Endothelial cell of umbilical vein (primary cell): ENCODE data around the gene FRMD4A. TPM values are rescaled to one million over a fixed set of nuclear protein-coding genes. Genes with fewer than 3 reads are reported as not detected.
"Not testable (repeated sequence)": the region's sequence is repeated elsewhere in the genome, so short reads cannot be mapped to it uniquely, and the experiment has no call there.

Experiments
- BruUV-seq: library from RNA; stranded (reverse); fragments of 400-500 nt; replicated peaks from 2 replicates; lab custom pipeline; 2021; lab: Mats Ljungman, UMichigan
- CTCF ChIA-PET: fragments of 300-600, 350-600 bp; sonication (Branson Sonifier 250); formaldehyde crosslinking; loops from one replicate; lab custom pipeline; 2021; ENCODE audit warnings: antibody characterized with exemption, inconsistent platforms; lab: Charles Lee
- POLR2A ChIA-PET: fragments of 300-600, 350-600 bp; sonication (Branson Sonifier 250); formaldehyde crosslinking; loops from one replicate; lab custom pipeline; 2021; ENCODE audit warnings: antibody characterized with exemption, inconsistent platforms; lab: Charles Lee
- DNase-seq: peaks from one replicate; pipeline ENCODE4 v3.0.0-alpha.2; 2011; ENCODE audit warnings: low read depth, low spot score
- FAIRE-seq: peaks from 2 replicates; lab custom pipeline; 2011; peaks lifted over from hg19 to GRCh38; lab: Jason Lieb, UNC
- H2AFZ ChIP-seq: 2 replicates; pipeline ENCODE4 v1.6.0; 2012; ENCODE audit warnings: low read depth, low read length, control low read depth, inconsistent platforms
- H3K27ac ChIP-seq: 2 replicates; pipeline ENCODE4 v1.5.1; 2011; ENCODE audit warnings: low read depth, mild to moderate bottlenecking, control low read depth, low read length, moderate library complexity; ENCODE audit not compliant: insufficient read depth
- H3K27me3 ChIP-seq, 2 experiments: 2 replicates each; pipeline versions ENCODE4 v1.6.0 to v1.6.1; 2011; ENCODE audit warnings: low read length in 2 of 2, mixed read lengths in 1 of 2; ENCODE audit not compliant: control insufficient read depth in 2 of 2, insufficient read depth in 2 of 2
- H3K36me3 ChIP-seq, 2 experiments: 2 replicates in 1 of 2; 3 replicates in 1 of 2; pipeline ENCODE4 v1.5.1; 2011; ENCODE audit warnings: low read length in 2 of 2, mild to moderate bottlenecking in 1 of 2, moderate library complexity in 1 of 2; ENCODE audit not compliant: control insufficient read depth in 2 of 2, insufficient read depth in 2 of 2; ENCODE audit errors: extremely low read depth in 1 of 2
- H3K4me1 ChIP-seq: 3 replicates; pipeline ENCODE4 v1.5.1; 2011; ENCODE audit warnings: mild to moderate bottlenecking, low read length; ENCODE audit not compliant: control insufficient read depth, insufficient read depth; ENCODE audit errors: extremely low read depth
- H3K4me2 ChIP-seq: 2 replicates; pipeline ENCODE4 v1.6.1; 2011; ENCODE audit warnings: low read length, control low read depth, mixed read lengths; ENCODE audit not compliant: insufficient read depth
- H3K4me3 ChIP-seq, 3 experiments: fragments of 200-600 bp in 1 of 3; sonication (generic), shearing (Covaris generic) in 1 of 3; replicated peaks in 1 of 3; 2 replicates each; pipeline ENCODE4 v1.5.1; 2011 to 2016; ENCODE audit warnings: control low read depth in 3 of 3, low read length in 3 of 3, mild to moderate bottlenecking in 2 of 3, inconsistent platforms in 1 of 3, low read depth in 1 of 3, moderate library complexity in 1 of 3; ENCODE audit not compliant: insufficient read depth in 1 of 3
- H3K79me2 ChIP-seq: 2 replicates; pipeline ENCODE4 v1.6.0; 2012; ENCODE audit warnings: low read length, inconsistent platforms; ENCODE audit not compliant: control insufficient read depth, insufficient read depth
- H3K9ac ChIP-seq: replicated peaks from 2 replicates; pipeline ENCODE3; 2011; ENCODE audit warnings: low read length, control low read depth; ENCODE audit not compliant: insufficient read depth; ENCODE audit errors: extremely low read depth
- H3K9me1 ChIP-seq: replicated peaks from 3 replicates; pipeline ENCODE4 v1.6.0; 2011; ENCODE audit warnings: mild to moderate bottlenecking, low read length; ENCODE audit not compliant: control insufficient read depth, insufficient read depth; ENCODE audit errors: extremely low read depth
- H3K9me3 ChIP-seq: replicated peaks from 2 replicates; pipeline ENCODE4 v1.5.1; 2012; ENCODE audit warnings: low read length, inconsistent platforms; ENCODE audit not compliant: control insufficient read depth, insufficient read depth
- H4K20me1 ChIP-seq: replicated peaks from 2 replicates; pipeline ENCODE3; 2011; ENCODE audit warnings: mild to moderate bottlenecking, low read length; ENCODE audit not compliant: control insufficient read depth, insufficient read depth; ENCODE audit errors: extremely low read depth
- CTCF ChIP-seq, 2 donors: IDR thresholded peaks; 1 replicate in 1 of 2; 2 replicates in 1 of 2; pipeline ENCODE4 v1.5.1; 2011; ENCODE audit warnings: low read length in 2 of 2, mild to moderate bottlenecking in 2 of 2, moderate library complexity in 2 of 2, control low read depth in 1 of 2, inconsistent platforms in 1 of 2, low read depth in 1 of 2; ENCODE audit not compliant: insufficient read depth in 1 of 2; ENCODE audit errors: extremely low read depth in 1 of 2
- GATA2 ChIP-seq: IDR thresholded peaks from 2 replicates; pipeline ENCODE4 v1.7.0; 2011; ENCODE audit warnings: low read depth, mild to moderate bottlenecking, moderate library complexity, mixed read lengths, low read length; ENCODE audit not compliant: insufficient read length, insufficient read depth
- MYC ChIP-seq: IDR thresholded peaks from one replicate; pipeline ENCODE4 v1.6.1; 2011; ENCODE audit warnings: mild to moderate bottlenecking, low read depth, low read length
- dilution Hi-C: fragments of 300-500 bp; cut with MboI; formaldehyde crosslinking; loops from one replicate; pipeline ENCODE4 v1.15.0; 2019; ENCODE audit warnings: low sequenced_read_pairs; ENCODE audit not compliant: extremely low pct_ligation_motif_present
- intact Hi-C: fragments of 100-400 bp; cut with micrococcal nuclease; formaldehyde crosslinking; loops from one replicate; pipeline ENCODE4 v1.10.0; 2022
- polyA plus RNA-seq, 4 experiments: library from polyadenylated mRNA; depleted of rRNA in 3 of 4; stranded (reverse) in 3 of 4; unstranded in 1 of 4; fragments of >200 nt; gene quantifications; 2 replicates each; pipeline versions ENCODE4 v1.2.1 to v1.2.3, GENCODE V29; 2011 to 2012; ENCODE audit warnings: missing spikeins in 1 of 4
- total RNA-seq: library from RNA; stranded (reverse); gene quantifications from 2 replicates; pipeline ENCODE4 v1.2.3, GENCODE V29; 2021

Gene FRMD4A
- total and polyA plus RNA-seq, 2 donors (not counting 3 experiments of a cell fraction or from before 2014, with no cell fraction given) = 123 to 148 TPM

GRCh38 chr10:13767676-13768178, 563.0 kb downstream of the FRMD4A start:
- ChIA-PET CTCF (no interaction called here), POLR2A (no interaction called here)
- dilution Hi-C loops (no loop called here), intact Hi-C loops (no loop called here)
- no peaks in the 10 kb centered on the region for H3K27me3 ChIP-seq
- TF ChIP-seq GATA2 (no peak), MYC (no peak), CTCF (IDR thresholded peaks at IDR 0.05; ENCODE audit: extremely low read depth in 1 of 2, insufficient read depth in 1 of 2, low read depth in 1 of 2, low read length in 2 of 2) (no peak)
- no peak overlapping the region for H3K4me2 ChIP-seq
- no peaks in the 10 kb centered on the region for H3K4me1 ChIP-seq
- DNase-seq = no peak
- H3K4me3 ChIP-seq = no peak overlapping the region
- H3K9me1 ChIP-seq = no peaks in the 10 kb centered on the region
- BruUV-seq = no TSS peak
- peaks cover 71% of the 10 kb centered on the region for H3K79me2 ChIP-seq
- H3K27ac ChIP-seq = no peak overlapping the region
- no peak overlapping the region for H3K9ac ChIP-seq
- peaks cover 0 to 7% of the 10 kb centered on the region in 2 experiments for H3K36me3 ChIP-seq
- no peak for FAIRE-seq
- H2AFZ ChIP-seq = no peak overlapping the region
- H3K9me3 ChIP-seq = no peaks in the 10 kb centered on the region
- no peaks in the 10 kb centered on the region for H4K20me1 ChIP-seq

GRCh38 chr10:13767148-13767547, 563.6 kb downstream of the FRMD4A start:
- H3K27ac ChIP-seq, H2AFZ ChIP-seq, H3K9me3 ChIP-seq, H3K27me3 ChIP-seq, POLR2A ChIA-PET, H3K4me3 ChIP-seq, CTCF ChIA-PET, BruUV-seq, H3K36me3 ChIP-seq, intact Hi-C loops, H3K4me1 ChIP-seq, dilution Hi-C loops, H3K9ac ChIP-seq, DNase-seq, H4K20me1 ChIP-seq, H3K9me1 ChIP-seq, H3K4me2 ChIP-seq, FAIRE-seq: not testable (repeated sequence)
- H3K79me2 ChIP-seq = peaks cover 66% of the 10 kb centered on the region
